T-cell (primary cell): ENCODE data around the gene TLL2. TPM values are rescaled to one million over a fixed set of nuclear protein-coding genes. Genes with fewer than 3 reads are reported as not detected.

Experiments
- ATAC-seq, 4 experiments: fragments of 200-7000 bp in 3 of 4; fragments of 150-1000 bp in 1 of 4; cut with Tn5 transposase; replicated peaks in 1 of 4; 1 replicate in 3 of 4; 2 replicates in 1 of 4; pipeline ENCODE4 v1.10.0; 2021; ENCODE audit warnings: moderate library complexity in 3 of 4, mild to moderate bottlenecking in 2 of 4, moderate number of reproducible peaks in 1 of 4
- CTCF ChIA-PET, 2 donors: fragments of 300-600 bp; sonication (Branson Sonifier 250); formaldehyde crosslinking; loops; one replicate each; lab custom pipeline; 2022; ENCODE audit warnings: antibody characterized with exemption in 2 of 2; lab: Charles Lee
- POLR2A ChIA-PET, 2 donors: fragments of 300-600 bp; sonication (Branson Sonifier 250); formaldehyde crosslinking; loops; one replicate each; lab custom pipeline; 2022; ENCODE audit warnings: antibody characterized with exemption in 2 of 2; lab: Charles Lee
- DNase-seq, 35 experiments: peaks; one replicate each; pipeline versions ENCODE4 v3.0.0 to v3.0.0-alpha.2; 2013 to 2023
- H3K27ac ChIP-seq: one replicate; pipeline ENCODE4 v1.5.1; 2013; ENCODE audit warnings: low read length
- H3K27me3 ChIP-seq, 2 experiments: replicated peaks in 1 of 2; 1 replicate in 1 of 2; 2 replicates in 1 of 2; pipeline versions ENCODE4 v1.6.1 to v1.7.0; 2013; ENCODE audit warnings: low read length in 1 of 2, mixed read lengths in 1 of 2; ENCODE audit not compliant: control insufficient read depth in 2 of 2, insufficient read depth in 2 of 2; ENCODE audit errors: extremely low read depth in 1 of 2
- H3K36me3 ChIP-seq, 2 donors: 1 replicate in 1 of 2; 2 replicates in 1 of 2; pipeline versions ENCODE4 v1.6.1 to v1.7.0; 2013; ENCODE audit warnings: low read length in 1 of 2; ENCODE audit not compliant: control insufficient read depth in 2 of 2, insufficient read depth in 1 of 2; ENCODE audit errors: extremely low read depth in 1 of 2
- H3K4me1 ChIP-seq, 2 experiments: 1 replicate in 1 of 2; 2 replicates in 1 of 2; pipeline versions ENCODE4 v1.6.1 to v1.7.0; 2013; ENCODE audit warnings: low read length in 2 of 2, mixed read lengths in 1 of 2; ENCODE audit not compliant: insufficient read depth in 2 of 2, control insufficient read depth in 1 of 2; ENCODE audit errors: extremely low read depth in 1 of 2
- H3K4me3 ChIP-seq, 2 donors: 1 replicate in 1 of 2; 2 replicates in 1 of 2; pipeline versions ENCODE4 v1.5.1 to v1.7.0; 2013; ENCODE audit warnings: mild to moderate bottlenecking in 2 of 2, low read length in 1 of 2, moderate library complexity in 1 of 2; ENCODE audit not compliant: control insufficient read depth in 1 of 2; ENCODE audit errors: extremely low read depth in 1 of 2
- H3K9me3 ChIP-seq: 2 replicates; pipeline ENCODE4 v1.7.0; 2013
- H3K27ac Mint-ChIP-seq, 2 donors: one replicate each; pipeline ENCODE4 v1.8.0; 2020 to 2021; ENCODE audit warnings: mild to moderate bottlenecking in 2 of 2, mixed read lengths in 2 of 2
- H3K27me3 Mint-ChIP-seq, 2 donors: one replicate each; pipeline ENCODE4 v1.8.0; 2021 to 2022; ENCODE audit warnings: mixed read lengths in 2 of 2
- H3K36me3 Mint-ChIP-seq: one replicate; pipeline ENCODE4 v1.8.0; 2021; ENCODE audit warnings: mixed read lengths
- H3K4me1 Mint-ChIP-seq, 3 donors: one replicate each; pipeline ENCODE4 v1.8.0; 2020 to 2022; ENCODE audit warnings: mixed read lengths in 3 of 3, mild to moderate bottlenecking in 1 of 3
- H3K4me3 Mint-ChIP-seq, 3 donors: one replicate each; pipeline ENCODE4 v1.8.0; 2020 to 2022; ENCODE audit warnings: mild to moderate bottlenecking in 3 of 3, mixed read lengths in 3 of 3, moderate library complexity in 3 of 3
- H3K9me3 Mint-ChIP-seq, 3 donors: one replicate each; pipeline ENCODE4 v1.8.0; 2020 to 2022; ENCODE audit warnings: mixed read lengths in 3 of 3
- WGBS: methylation state at CpG from one replicate; pipeline ENCODE4 v1.1.5; 2013; ENCODE audit warnings: missing lambda C conversion rate; ENCODE audit not compliant: insufficient coverage; 5-methylcytosine and 5-hydroxymethylcytosine counted together
- total RNA-seq, 35 experiments: library from RNA in 6 of 35; stranded (reverse) in 6 of 35; fragments of 120-200 nt in 1 of 35; gene quantifications; one replicate each; pipeline versions ENCODE4 v1.2.1 to v1.2.4 and lab custom pipeline; 2013 to 2026

TLL2 gene
- total RNA-seq, 5 donors from 2014 or later (not counting 1 experiment from before 2014, with no cell fraction given): 0.15 to 0.32 (median 0.23) TPM; not detected in 2

DNA sequence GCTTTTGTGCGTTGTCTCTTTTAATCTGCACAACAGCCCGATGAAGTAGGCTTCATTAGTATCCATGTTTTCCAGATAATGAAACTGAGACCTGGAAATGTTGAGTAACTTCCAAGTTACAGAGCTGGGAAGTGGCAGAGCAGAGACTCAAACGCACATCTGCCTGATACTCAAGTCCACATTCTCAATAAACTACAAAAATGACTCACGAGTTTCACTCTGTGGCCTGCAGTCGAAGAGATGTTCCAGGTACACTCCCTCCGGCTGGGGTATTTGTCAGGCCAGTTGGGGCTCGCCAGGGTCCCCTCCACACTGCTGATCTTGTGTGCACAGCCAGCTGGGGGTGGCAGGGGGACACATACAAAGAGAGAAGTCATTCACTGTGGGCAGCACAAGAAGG is 137.2 kb downstream of the TLL2 start:
- H3K4me3 Mint-ChIP-seq: no peak overlapping the region
- 44% methylated on average over 2 of the region's 7 CpGs for WGBS
- H3K4me1 Mint-ChIP-seq: peaks cover 8 to 17% (median 12%) of the 10 kb centered on the region in 3 donors
- peaks cover 3 to 26% of the 10 kb centered on the region in 2 donors for H3K27me3 Mint-ChIP-seq
- ATAC-seq (no peak), DNase-seq (no peak)
- no peaks in the 10 kb centered on the region for H3K9me3 Mint-ChIP-seq
- no peaks in the 10 kb centered on the region for H3K36me3 Mint-ChIP-seq
- no peak overlapping the region for H3K27ac Mint-ChIP-seq
- peaks cover 0 to 11% of the 10 kb centered on the region in 2 experiments for H3K4me1 ChIP-seq
- H3K4me3 ChIP-seq: no peak overlapping the region
- peaks cover 0 to 40% of the 10 kb centered on the region in 2 experiments for H3K27me3 ChIP-seq
- CTCF ChIA-PET: no interaction called here
- no peak overlapping the region for H3K27ac ChIP-seq
- no peaks in the 10 kb centered on the region for H3K9me3 ChIP-seq
- H3K36me3 ChIP-seq: no peaks in the 10 kb centered on the region
- POLR2A ChIA-PET: no interaction called here

DNA sequence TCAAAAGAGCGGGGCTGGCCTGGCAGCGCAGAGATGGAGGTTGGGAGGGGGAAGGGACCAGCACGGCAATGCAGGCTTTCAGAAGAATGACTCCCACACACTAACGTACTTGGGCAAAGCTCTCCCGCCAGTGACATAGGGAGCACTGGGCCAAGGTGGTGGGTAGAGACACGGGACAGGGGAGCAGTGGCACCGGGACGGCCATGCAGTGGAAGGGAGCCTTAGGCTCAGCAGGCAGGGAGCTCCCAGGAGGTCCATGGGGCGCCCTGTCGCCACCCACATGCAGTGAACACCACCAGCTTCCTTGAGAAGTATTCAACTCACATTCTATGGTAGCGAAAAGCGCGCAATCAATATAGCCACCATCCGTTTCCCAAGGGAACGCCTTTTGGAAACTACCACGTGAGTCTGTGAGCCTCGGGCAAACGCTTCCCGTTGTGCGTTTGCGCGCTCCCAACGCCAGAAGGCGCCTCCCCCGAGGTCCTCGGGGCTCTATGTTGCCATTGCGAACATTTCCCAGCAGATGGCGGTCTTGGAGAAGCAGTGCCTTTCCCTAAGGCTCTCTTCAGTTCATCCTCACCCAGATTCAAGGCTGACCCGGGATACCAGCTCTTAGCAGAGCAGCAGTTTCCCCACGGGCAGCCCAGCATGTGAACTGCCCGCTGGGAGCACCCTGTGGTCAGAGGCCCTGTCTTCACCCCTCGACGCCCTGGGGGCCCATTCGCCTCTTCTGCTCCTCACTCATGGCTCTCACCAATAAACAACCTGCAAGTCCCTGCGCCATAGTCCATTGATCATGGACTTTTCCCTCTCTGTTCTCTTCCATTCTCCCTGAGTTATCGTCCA is 138.5 kb downstream of the TLL2 start:
- no peak overlapping the region for H3K27ac ChIP-seq
- ATAC-seq (peak; percentile 86 to 92 (median 90)), DNase-seq (peak; percentile 19 to 78 (median 53))
- ChIA-PET CTCF (interaction anchor here (0.6 to 1.7 kb wide), 8 partner anchors 10 to 650 kb away, joined by 3 to 9 read pairs (median 4); partner anchors contain the start of gene OPALIN (in 1 of the 2)), POLR2A (no interaction called here)
- H3K4me3 ChIP-seq: peak overlapping the region; percentile 46 to 52
- Mint-ChIP-seq H3K27ac (no peak overlapping the region), H3K4me3 (peak overlapping the region; percentile 74 to 77 (median 75)), H3K4me1 (peaks cover 8 to 17% (median 12%) of the 10 kb centered on the region in 3 donors), H3K9me3 (no peaks in the 10 kb centered on the region), H3K27me3 (peaks cover 3 to 23% of the 10 kb centered on the region in 2 donors), H3K36me3 (no peaks in the 10 kb centered on the region)
- H3K27me3 ChIP-seq: peaks cover 0 to 48% of the 10 kb centered on the region in 2 experiments
- 8% methylated on average over 31 of the region's 36 CpGs for WGBS
- no peaks in the 10 kb centered on the region for H3K36me3 ChIP-seq
- H3K4me1 ChIP-seq: peaks cover 0 to 14% of the 10 kb centered on the region in 2 experiments
- H3K9me3 ChIP-seq: no peaks in the 10 kb centered on the region

DNA sequence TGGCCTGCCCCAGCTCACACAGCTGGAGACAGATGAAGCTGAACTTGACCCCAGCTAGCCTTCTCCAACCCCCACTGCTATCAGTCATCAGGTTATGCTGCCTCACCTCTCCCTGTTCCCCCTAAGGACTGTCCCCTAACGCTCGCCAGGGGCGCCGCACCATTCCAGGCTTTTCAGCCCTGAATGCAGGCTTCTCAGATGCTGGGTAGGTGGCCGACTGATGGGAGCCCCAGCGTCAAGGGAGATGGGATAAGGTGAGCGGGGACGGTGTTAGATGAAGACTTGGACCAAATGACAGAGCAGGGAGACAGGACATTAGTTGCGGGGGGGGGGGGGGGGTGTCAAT is 139.1 kb downstream of the TLL2 start:
- 33% methylated on average over 4 of the region's 9 CpGs for WGBS
- peak overlapping the region; percentile 74 to 77 (median 75) for H3K4me3 Mint-ChIP-seq
- no peak for DNase-seq
- no peaks in the 10 kb centered on the region for H3K36me3 ChIP-seq
- peaks cover 0 to 46% of the 10 kb centered on the region in 2 experiments for H3K27me3 ChIP-seq
- ChIA-PET CTCF (interaction anchor here (0.6 to 1.7 kb wide), 10 partner anchors 10 to 651 kb away, joined by 3 to 9 read pairs (median 4); partner anchors contain the start of gene OPALIN (in 1 of the 2)), POLR2A (no interaction called here)
- H3K36me3 Mint-ChIP-seq: no peaks in the 10 kb centered on the region
- no peak overlapping the region for H3K27ac Mint-ChIP-seq
- H3K9me3 ChIP-seq: no peaks in the 10 kb centered on the region
- peaks cover 0 to 14% of the 10 kb centered on the region in 2 experiments for H3K4me1 ChIP-seq
- no peak overlapping the region for H3K27ac ChIP-seq
- peaks cover 8 to 17% (median 12%) of the 10 kb centered on the region in 3 donors for H3K4me1 Mint-ChIP-seq
- H3K27me3 Mint-ChIP-seq: peaks cover 3 to 23% of the 10 kb centered on the region in 2 donors
- no peak for ATAC-seq
- no peaks in the 10 kb centered on the region for H3K9me3 Mint-ChIP-seq
- peak overlapping the region in 1 of 2 donors; percentile 52 for H3K4me3 ChIP-seq

DNA sequence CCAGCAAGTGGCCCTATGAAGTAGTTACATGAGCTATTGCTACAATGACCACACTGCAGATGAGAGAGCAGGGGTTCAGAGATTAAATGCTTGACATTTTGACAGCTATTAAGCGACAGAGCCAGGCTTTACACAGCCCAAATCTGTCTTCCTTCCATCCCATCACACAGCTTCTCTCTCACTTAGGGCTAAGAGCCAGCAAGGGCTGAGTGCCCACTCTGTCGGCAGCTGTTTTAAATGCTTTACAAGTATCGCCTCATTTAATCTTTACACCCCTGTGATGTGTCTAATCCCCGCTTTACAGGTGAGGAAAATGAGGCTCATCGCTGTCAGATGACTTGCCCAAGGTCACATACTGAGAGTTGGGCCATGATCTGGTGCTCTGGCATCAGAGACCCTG is 139.7 kb downstream of the TLL2 start:
- WGBS: 87% methylated on average over 4 of the region's 5 CpGs

DNA sequence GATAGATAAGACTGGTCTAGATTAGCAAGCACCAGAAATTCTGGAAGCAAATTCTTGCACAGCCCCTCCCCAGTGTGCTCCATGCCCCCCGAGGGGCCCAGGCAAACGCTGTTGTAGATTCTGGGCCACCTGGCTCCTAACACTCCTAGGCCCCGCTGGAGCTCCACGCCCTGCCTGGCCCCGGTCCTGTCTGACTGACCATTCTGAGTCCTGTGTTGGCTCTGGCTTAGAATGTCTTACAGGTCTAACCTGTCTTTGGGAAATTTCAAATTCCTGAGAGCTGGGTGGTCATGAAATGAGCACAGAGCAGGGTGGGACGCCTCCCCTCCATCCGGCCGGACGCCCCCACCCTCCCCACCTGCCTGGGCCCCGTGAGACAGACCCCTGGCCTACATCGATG is 142.4 kb downstream of the TLL2 start:
- no peak overlapping the region for H3K27ac ChIP-seq
- Mint-ChIP-seq H3K4me3 (no peak overlapping the region), H3K27ac (no peak overlapping the region), H3K9me3 (no peaks in the 10 kb centered on the region), H3K4me1 (peaks cover 8 to 17% (median 12%) of the 10 kb centered on the region in 3 donors), H3K27me3 (peaks cover 3 to 16% of the 10 kb centered on the region in 2 donors), H3K36me3 (no peaks in the 10 kb centered on the region)
- H3K4me3 ChIP-seq: no peak overlapping the region
- H3K27me3 ChIP-seq: peaks cover 0 to 34% of the 10 kb centered on the region in 2 experiments
- POLR2A ChIA-PET: interaction anchor here in 1 of 2 donors (0.7 kb wide), 1 partner anchor 288 kb away, joined by 3 read pairs; no protein-coding TSS in a partner anchor
- 90% methylated on average over 9 of the region's 11 CpGs for WGBS
- H3K36me3 ChIP-seq: no peaks in the 10 kb centered on the region
- ATAC-seq (no peak), DNase-seq (no peak)
- H3K4me1 ChIP-seq: peaks cover 0 to 14% of the 10 kb centered on the region in 2 experiments
- CTCF ChIA-PET: interaction anchor here (0.5 to 1.6 kb wide), 8 partner anchors 8 to 1939 kb away, joined by 3 to 5 read pairs (median 3); no protein-coding TSS in a partner anchor
- no peaks in the 10 kb centered on the region for H3K9me3 ChIP-seq

More for the DNA sequence above, 139.7 kb downstream of the TLL2 start:
- H3K27ac Mint-ChIP-seq: no peak overlapping the region
- H3K4me3 ChIP-seq: no peak overlapping the region
- H3K27me3 ChIP-seq: peaks cover 0 to 47% of the 10 kb centered on the region in 2 experiments
- H3K27ac ChIP-seq: no peak overlapping the region
- no peaks in the 10 kb centered on the region for H3K36me3 Mint-ChIP-seq
- ATAC-seq (no peak), DNase-seq (no peak)
- POLR2A ChIA-PET: no interaction called here
- H3K4me1 ChIP-seq: peaks cover 0 to 14% of the 10 kb centered on the region in 2 experiments
- H3K4me1 Mint-ChIP-seq: peaks cover 8 to 17% (median 12%) of the 10 kb centered on the region in 3 donors
- H3K36me3 ChIP-seq: no peaks in the 10 kb centered on the region
- H3K9me3 Mint-ChIP-seq: no peaks in the 10 kb centered on the region
- CTCF ChIA-PET: interaction anchor here in 1 of 2 donors (0.6 to 1.7 kb wide), 3 partner anchors 22 to 426 kb away, joined by 3 to 9 read pairs (median 5); no protein-coding TSS in a partner anchor
- peak overlapping the region; percentile 54 to 77 (median 75) for H3K4me3 Mint-ChIP-seq
- H3K9me3 ChIP-seq: no peaks in the 10 kb centered on the region
- H3K27me3 Mint-ChIP-seq: peaks cover 3 to 22% of the 10 kb centered on the region in 2 donors

DNA sequence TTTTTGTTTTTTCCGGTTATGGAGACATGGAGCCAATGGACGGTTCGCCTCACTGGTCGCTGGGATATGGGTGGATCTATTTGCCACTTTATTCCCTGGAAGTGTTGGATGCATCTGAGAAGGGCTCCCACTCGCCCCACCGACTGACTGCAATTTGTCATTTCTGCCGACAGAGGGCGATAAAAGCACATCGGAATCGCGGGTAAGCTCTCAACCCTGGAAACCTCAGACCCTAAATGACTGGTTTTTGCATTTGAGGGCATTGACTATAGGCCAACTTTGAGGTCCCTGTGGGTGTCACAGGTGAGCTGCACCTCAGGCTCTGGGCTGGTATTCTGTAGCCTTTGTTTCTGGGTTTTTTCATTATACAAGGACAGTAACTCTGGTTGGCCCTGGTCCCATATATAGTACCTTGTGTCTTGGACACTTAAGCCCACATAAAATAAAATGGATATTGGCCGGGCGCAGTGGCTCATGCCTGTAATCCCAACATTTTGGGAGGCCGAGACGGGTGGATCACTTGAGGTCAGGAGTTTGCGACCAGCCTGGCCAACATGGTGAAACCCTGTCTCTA is 143.1 kb downstream of the TLL2 start:
- WGBS: 29% methylated on average over 14 of the region's 16 CpGs
- Histone ChIP-seq H3K27me3 (peaks cover 0 to 34% of the 10 kb centered on the region in 2 experiments), H3K4me3 (no peak overlapping the region), H3K27ac (no peak overlapping the region), H3K4me1 (peaks cover 0 to 14% of the 10 kb centered on the region in 2 experiments), H3K36me3 (no peaks in the 10 kb centered on the region), H3K9me3 (no peaks in the 10 kb centered on the region)
- Mint-ChIP-seq H3K4me1 (peaks cover 6 to 14% (median 11%) of the 10 kb centered on the region in 3 donors), H3K9me3 (no peaks in the 10 kb centered on the region), H3K36me3 (no peaks in the 10 kb centered on the region), H3K27me3 (peaks cover 3 to 16% of the 10 kb centered on the region in 2 donors), H3K27ac (no peak overlapping the region), H3K4me3 (no peak overlapping the region)
- ChIA-PET CTCF (interaction anchor here (0.5 to 1.6 kb wide), 13 partner anchors 9 to 1940 kb away, joined by 3 to 5 read pairs (median 3); no protein-coding TSS in a partner anchor), POLR2A (interaction anchor here in 1 of 2 donors (0.6 to 0.7 kb wide), 2 partner anchors 287 to 438 kb away, joined by 3 to 6 read pairs; no protein-coding TSS in a partner anchor)
- ATAC-seq (peak in 2 of 4 experiments; percentile 41 to 46), DNase-seq (peak in 28 of 35 experiments; percentile 9 to 71 (median 31))
